Measurements from ENCODE around the gene HNRNPC.
"Not testable (repeated sequence)": the region's sequence is repeated elsewhere in the genome, so short reads cannot be mapped to it uniquely, and the experiment has no call there.

Gene HNRNPC

DNA sequence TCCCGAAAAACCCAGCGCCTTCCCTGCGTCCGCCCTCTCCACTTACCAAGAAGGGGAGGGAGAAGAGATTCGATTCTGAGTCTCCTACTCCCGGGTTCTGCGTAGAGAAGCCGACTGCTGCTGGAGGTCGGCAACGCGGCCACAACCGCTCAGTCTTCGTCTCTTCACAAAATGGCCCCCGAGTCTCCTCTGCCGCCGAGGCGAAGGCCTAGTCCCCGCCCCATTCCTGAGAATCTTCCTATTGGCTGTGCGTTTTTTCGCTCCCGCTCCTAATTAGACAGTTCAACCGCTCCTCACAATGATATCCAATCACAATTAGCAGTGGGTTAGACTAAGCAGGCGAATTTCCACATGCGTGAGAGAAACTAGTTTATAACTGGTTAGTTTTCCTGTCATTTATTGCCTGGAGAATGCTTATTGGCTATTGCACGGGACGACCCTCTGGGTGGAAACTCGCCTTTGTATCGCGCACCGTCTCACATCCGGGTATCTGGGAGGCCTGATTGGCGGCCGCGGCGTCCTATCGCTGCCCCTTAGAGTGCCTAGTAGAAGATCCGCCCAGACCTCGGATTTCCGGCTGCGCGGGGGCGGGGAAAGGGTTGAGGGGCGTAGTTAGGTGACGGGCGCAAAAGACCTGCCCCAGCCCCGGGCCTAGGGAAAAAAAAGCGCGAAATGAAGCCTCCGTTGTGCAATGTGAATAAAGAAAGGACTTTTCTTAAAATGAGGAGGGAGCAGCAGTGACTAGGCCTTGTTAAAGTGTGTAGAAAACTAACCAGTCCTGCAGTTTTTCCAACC lies at the start of gene HNRNPC:
TSS of gene HNRNPC (minus strand) at position 191 of the 795 bp plus-strand sequence. CDS start 35,249 bp downstream, outside the sequence.
- DNase-seq = peak; percentile 100

DNA sequence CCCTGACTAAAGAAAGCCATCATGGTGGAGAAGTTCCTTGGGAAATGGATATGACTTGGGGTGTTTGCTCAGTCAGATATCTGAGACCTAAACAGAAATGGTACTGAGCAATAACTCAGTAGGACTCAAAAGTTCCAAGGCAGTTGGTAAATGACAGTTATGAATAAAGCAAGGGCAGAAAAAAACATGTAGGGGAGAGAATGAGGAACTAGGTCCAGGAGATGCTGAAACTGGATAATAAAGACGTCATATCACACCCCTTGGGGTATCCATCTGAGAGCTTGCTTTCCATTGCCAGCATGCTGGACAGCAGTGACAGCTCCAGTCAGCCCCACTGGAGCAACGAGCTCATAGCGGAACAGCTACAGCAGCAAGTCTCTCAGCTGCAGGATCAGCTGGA lies 48.2 kb upstream of the HNRNPC start:
- DNase-seq = no peak

DNA sequence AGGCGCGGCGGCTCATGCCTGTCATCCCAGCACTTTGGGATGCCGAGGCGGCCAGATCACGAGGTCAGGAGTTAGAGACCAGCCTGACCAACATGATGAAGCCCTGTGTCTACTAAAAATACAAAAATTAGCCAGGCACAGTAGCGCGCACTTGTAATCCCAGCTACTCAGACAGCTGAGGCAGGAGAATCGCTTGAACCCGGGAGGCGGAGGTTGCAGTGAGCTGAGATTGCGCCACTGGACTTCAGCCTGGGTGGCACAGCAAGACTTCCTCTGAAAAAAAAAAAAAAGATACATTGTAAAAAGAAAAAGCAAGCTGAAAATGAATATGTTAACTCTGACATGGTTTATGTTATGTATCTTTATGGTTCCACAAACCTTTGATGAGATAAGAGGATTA lies 44.3 kb upstream of the HNRNPC start:
- no peak for DNase-seq

DNA sequence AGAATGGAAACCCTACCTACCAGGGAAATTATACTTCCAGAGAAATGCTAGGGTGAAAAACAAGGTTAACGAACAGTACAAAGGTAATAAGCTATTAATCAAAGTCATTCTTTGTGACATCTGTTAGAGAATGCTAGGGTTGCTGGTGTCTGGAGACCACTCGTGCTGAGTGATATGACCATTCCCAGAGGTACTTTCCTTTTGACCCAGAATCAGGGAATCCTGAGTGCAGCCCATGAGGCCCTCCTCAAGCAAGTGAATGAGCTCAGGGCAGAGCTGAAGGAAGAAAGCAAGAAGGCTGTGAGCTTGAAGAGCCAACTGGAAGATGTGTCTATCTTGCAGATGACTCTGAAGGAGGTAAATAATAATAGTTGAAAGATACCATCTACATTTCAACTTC lies 42.4 kb upstream of the HNRNPC start:
- no peak for DNase-seq

DNA sequence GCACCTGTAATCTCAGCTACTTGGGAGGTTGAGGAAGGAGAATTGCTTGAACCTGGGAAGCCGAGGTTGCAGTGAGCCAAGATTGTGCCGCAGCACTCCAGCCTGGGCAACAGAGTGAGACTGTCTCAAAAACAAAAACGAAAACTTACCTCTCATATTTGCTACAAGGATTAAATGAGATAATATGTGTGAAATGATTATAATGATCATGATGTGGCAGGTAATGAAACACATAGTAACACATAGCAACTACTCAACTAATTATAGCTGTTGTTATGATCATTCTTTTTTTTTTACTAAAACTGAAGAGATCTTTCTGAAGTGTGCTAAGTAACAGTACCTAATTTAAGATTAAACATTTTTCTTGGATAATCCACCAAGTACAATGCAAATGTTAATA lies 40.7 kb upstream of the HNRNPC start:
- no peak for DNase-seq

DNA sequence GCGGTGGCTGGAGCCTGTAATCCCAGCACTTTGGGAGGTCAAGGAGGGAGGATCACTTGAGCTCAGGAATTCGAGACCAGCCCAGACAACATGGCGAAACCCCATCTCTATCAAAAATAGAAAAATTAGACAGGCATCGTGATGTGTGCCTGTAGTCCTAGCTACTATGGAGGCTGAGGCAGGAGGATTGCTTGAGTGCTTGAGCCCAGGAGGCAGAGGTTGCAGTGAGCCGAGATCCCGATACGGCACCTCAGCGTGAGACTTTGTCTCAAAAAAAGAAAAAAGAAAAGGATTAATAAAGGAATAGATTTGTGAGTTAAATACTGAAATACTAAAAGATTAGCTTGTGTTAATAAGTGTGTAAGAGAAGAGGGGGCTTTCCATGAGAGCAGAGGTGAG lies 40.0 kb upstream of the HNRNPC start:
- no peak for DNase-seq

DNA sequence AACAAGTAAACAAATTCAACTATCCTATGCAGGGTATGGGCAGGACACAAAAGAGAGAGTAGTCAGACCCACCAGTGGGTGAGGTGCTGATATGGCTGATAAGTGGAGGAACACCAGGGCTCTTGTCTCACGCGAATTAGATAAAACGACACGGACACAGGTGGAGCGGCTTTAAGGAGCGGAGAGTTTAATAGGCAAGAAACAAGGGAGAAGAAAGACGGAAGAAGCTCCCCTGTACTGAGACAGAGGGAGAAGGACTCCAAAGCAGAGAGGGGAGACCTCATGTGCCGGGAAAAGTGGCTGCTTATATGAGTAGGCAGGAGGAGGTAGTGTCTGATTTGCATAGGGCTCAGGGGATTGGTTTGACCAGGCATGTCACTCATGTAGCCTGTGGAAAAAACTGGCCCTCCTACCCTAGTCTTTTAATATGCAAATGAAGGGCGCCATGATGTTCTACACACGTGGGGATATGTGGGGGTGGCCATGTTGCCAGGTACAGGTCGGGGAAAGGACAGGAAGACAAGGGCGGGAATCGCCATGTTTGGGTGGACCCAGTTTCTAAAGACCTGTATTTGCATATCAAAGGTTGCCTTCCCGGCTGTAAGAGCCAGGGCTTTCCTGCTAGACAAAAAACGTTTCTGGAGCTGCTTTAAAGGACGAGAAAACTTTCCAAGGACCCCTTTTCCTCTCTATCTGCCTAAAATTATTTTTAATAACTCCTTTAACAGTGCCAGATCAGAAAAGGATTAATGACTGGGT lies 39.4 kb upstream of the HNRNPC start:
- DNase-seq = peak; percentile 74 to 82

DNA sequence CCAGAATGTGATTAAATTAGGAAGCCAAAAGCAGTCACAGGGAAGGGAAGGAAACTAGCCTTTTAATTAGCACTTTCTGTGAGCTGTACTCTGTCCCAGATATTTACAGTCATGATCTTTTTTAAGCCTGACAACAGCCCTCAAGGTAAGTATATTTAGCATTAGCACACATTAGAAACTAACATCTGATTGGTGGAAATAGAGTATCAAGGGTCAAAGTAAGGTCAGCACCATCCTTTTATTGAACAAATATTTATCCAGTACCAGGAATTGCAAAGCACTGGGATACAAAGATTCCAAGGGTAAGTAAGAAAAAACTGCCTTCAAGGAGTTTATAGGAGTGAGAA lies 38.9 kb upstream of the HNRNPC start:
- no peak for DNase-seq

DNA sequence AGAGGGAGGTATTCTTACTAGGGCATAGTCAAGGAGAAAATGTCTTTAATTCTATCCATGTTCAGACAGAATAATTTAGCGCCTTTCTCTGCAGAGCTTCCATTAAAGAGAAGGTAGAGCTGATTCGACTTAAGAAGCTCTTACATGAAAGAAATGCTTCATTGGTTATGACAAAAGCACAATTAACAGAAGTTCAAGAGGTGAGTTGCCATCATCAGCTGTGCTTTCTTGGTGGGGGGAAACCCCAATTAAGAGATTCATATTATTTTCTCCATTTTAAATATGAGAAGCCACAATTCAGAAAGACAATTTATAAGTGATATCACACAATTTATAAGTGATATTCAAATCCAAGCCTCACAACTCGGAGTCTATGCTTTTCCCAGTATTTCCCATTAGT lies 38.4 kb upstream of the HNRNPC start:
- DNase-seq = no peak

DNA sequence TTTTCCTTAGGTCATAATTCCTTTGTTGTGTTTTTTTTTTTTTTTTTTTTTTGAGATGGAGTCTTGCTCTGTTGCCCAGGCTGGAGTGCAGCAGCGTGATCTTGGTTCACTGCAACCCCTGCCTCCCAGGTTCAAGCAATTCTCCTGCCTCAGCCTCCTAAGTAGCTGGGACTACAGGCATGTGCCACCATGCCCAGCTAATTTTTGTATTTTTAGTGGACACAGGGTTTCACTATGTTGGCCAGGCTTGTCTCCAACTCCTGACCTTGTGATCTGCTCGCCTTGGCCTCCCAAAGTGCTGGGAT lies 33.5 kb upstream of the HNRNPC start:
- DNase-seq = not testable (repeated sequence)

DNA sequence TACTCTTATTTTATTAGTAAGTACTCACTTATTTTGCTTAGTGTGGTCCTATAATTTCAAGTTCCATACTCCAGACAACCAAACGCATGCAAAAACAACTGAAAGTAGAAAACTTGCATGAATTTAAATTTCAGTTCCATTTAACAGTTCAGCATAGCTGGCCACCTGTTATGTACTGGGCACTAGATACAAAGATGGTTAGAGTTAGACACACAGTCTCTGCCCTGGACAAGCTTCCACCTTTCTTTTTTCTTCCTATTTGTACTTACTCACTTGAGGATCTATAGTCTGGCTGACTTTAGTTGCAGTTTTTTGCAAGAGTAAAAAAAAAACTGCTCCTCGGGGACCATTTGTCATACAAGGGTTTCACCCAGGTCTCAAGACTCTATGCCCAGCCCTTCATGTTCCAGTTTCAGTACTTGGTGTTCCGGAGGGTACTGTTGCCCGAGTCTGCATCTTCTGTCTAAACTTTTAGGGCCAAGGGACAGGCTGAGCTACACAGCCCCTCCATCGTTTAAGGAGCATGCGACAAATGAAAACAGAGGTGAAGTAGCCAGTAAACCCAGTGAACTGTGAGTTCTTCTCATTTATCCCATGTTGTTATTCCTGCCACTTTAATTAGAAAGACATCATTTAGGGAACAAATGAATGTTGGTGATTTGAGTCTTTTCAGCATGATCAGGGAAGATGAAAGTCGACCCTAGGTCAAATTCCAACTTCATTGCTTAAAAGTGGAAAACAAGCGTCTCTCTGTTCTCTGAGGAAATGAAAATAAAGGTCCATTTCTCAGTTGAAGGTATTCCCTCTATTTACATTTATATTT lies 33.0 kb upstream of the HNRNPC start:
- no peak for DNase-seq

DNA sequence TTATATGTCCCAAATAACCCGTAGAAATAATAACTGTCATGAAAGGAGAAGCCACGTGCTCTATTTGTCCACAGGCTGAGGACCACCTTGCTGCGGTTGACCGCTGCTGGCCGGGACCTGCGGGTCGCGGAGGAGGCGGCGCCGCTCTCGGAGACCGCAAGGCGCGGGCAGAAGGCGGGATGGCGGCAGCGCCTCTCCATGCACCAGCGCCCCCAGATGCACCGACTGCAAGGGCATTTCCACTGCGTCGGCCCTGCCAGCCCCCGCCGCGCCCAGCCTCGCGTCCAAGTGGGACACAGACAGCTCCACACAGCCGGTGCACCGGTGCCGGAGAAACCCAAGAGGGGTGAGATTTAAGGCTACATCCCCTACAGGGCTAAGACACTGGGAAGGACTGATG lies 31.6 kb upstream of the HNRNPC start:
- peak; percentile 13 to 15 for DNase-seq

DNA sequence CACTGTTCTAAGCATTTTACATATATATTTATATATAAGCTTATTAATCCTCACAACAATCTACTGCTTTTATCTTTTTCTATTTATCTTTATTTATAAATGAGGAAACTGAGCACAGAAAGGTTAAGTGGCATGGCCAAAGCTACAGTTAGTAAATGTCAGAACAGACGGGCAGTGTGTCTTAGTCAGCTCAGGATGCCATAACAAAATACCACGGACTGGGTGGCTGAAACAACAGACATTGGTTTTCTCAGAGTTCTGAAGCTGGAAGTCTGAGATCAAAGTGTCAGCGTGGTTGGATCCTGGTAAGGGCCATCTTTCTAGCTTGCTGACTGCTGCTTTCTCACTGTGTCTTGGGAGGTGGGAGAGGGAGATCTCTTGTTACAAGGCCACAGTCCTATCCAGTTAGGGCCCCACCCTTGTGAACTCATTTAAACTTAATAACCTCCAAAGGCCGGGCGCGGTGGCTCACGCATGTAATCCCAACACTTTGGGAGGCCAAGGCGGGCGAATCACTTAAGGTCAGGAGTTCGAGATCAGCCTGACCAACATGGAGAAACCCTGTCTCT lies 30.4 kb upstream of the HNRNPC start:
- no peak for DNase-seq

DNA sequence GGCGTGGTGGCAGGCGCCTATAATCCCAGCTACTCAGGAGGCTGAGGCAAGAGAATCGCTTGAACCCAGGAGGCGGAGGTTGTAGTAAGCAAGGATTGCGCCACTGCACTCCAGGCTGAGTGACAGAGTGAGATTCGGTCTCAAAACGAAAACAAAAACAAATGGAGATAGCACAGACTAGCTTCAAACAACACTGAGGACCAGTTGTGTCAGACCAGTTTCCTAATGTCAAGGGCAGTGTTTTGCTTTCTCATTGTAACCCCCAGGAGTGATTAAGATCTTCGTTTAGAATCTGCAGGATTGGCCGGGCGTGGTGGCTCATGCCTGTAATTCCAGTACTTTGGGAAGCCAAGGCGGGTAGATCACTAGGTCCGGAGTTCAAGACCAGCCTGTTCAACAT lies 29.1 kb upstream of the HNRNPC start:
- no peak for DNase-seq

DNA sequence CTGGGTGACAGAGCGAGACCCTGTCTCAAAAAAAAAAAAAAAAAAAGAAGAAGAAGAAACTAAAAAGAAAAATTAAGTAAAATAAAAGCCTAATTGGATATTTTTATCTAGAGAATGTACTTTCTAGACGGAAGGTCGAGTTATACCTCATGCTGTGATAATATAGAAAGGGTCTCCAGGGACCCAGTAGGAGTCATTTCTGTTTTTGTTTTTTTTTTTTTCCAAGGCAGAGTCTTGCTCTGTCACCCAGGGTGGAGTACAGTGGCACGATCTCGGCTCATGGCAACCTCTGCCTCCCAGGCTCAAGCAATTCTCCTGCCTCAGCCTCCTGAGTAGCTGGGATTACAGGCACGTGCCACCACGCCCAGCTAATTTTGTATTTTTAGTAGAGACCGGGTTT lies 24.8 kb upstream of the HNRNPC start:
- DNase-seq = not testable (repeated sequence)

DNA sequence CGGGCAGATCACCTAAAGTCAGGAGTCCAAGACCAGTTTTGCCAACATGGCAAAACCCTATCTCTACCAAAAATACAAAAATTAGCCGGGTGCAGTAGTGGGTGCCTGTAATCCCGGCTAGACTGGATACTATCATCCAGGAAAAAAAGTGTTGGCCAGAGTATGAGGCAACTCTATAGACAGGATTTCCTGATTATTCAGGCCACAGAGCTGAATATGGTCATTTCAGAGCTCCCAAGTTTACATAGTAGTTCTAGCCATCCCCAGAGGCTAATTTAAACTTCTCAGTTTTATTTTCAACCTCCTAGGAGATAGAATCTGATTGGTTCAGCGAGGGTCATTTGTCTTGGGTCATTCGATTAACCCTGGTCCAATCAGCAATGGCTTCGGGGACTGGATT lies 17.9 kb upstream of the HNRNPC start:
- DNase-seq = no peak

DNA sequence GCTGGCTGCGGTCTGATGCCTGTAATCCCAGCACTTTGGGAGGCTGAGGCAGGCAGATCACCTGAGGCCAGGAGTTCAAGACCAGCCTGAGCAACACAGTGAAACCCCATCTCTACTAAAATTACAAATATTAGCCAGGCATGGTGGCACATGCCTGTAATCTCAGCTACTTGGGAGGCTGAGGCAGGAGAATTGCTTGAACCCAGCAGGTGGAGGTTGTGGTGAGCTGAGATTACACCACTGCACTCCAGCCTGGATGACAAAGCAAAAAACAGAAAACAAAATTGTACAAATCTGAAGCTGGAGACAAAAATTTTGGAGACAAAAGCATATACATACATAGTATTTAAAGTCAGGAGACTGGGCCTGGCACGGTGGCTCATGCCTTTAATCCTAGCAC lies 17.3 kb upstream of the HNRNPC start:
- DNase-seq = not testable (repeated sequence)

DNA sequence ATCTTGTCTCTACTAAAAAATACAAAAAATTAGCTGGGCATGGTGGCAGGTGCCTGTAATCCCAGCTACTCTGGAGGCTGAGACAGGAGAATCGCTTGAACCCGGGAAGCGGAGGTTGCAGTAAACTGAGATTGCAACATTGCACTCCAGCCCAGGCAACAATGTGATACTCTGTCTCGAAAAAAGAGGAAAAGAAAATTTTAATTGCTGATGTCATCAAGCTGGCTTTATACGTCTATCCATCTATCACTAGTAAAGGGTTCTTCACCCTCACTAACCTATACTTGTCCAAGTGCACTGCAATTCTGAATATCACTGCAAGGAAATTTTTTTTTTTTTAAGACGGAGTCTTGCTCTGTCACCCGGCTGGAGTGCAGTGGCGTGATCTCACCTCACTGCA lies 12.7 kb upstream of the HNRNPC start:
- not testable (repeated sequence) for DNase-seq

DNA sequence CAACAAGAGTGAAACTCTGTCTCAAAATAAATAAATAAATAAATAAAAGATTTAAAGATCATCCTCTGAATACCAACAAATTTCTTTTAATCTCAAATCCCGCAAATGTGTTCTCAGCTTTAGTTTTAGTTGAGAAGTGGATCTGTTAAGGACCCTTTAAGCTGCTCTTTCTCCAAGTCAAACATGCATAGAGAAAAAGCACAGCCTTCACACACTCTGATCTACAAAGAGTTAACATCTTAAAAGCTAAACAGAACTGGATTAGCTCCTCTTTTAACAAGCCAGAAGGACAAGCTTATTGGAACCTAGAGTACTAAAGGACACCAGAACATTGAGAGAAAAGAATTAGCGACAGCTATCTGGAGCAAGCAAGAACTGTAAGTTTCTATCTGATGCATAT lies 10.5 kb upstream of the HNRNPC start, which contains the start of gene RPGRIP1:
TSS of gene RPGRIP1 (plus strand) at position 301 of the 400 bp plus-strand sequence. CDS start 7,894 bp downstream, outside the sequence.
- DNase-seq = no peak

DNA sequence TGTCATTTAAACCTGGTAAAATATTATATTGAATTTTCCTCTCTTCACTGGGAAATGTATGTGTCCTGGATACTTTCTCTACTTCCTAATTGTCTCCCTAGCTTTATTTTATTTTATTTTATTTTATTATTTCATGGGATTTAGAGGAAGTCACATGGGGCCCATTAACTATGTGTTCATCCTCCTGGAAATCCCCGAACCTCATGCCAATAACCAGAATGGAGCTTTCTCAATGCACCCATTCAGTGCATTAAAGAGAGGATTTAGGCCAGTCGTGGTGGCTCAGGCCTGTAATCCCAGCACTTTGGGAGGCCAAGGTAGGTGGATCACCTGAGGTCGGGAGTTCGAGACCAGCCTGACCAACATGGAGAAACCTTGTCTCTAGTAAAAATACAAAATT lies 9.4 kb upstream of the HNRNPC start:
- DNase-seq = no peak

DNA sequence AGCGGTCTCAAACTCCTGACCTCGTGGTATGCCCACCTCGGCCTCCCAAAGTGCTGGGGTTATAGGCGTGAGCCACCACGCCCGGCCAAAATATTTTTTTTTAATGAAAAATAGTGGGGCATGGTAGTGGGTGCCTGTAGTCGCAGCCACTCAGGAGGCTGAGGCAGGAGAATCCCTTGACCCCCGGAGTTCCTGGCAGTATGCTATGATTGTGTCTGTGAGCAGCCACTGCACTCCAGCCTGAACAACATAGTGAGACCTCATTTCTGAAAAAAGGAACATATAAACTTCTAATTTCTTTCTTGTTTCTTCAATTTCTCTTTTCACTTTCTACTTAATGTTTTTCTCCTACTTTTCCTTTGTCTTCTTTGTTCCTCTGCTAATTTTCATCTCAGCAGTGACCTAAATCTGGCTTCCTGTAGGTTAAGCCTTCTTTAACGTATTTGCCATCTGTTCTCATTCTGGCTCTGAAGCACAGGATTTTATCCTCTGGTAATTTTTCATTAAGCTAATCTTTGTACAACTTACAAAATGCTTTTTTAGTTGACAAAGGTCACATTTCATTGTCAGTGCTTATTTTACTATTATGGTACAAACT lies 6.1 kb upstream of the HNRNPC start:
- DNase-seq = no peak

DNA sequence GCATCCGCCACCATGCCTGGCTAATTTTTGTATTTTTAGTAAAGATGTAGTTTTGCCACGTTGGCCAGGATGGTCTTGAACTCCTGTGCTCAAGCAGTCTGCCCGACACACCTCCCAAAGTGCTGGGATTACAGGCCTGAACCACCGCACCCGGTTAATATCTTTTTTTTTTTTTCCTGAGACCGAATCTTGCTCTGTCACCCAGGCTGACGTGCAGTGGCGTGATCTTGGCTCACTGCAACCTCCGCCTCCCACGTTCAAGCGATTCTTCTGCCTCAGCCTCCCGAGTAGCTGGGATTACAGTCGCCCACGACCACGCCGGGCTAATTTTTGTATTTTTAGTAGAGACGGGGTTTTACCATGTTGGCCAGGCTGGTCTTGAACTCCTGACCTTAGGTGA lies 3.4 kb upstream of the HNRNPC start:
- DNase-seq = not testable (repeated sequence)
